GM19043 (cell line): ENCODE measurements around the gene ERP27.

ENCODE experiments used
- ATAC-seq: cut with Tn5 transposase; IDR thresholded peaks from one replicate; pipeline ENCODE4 v1.9.1; 2021; ENCODE audit warnings: low read depth; ENCODE audit not compliant: unreplicated experiment

Gene ERP27

GRCh38 chr12:14942196-14942931 lies 4.0 kb upstream of the ERP27 start:
- no peak for ATAC-seq

DNA sequence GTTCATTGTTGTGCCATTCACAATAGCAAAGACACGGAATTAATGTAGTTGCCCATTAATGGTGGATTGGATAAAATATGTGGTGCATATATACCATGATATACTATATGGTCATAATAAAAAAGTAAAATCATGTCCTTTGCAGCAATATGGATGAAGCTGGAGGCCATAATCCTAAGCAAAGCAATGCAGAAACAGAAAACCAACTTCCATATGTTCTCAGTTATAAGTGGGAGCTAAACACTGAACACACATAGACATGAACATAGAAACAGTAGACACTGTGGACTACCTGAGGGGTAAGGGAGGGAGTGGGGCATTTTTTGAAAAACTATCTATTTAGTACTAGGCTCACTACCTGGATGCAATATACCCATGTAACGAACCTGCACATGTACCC lies 3.0 kb upstream of the ERP27 start:
- ATAC-seq, result no peak

GRCh38 chr12:14937689-14938088 lies 648 bp downstream of the ERP27 start:
- ATAC-seq, result no peak

DNA sequence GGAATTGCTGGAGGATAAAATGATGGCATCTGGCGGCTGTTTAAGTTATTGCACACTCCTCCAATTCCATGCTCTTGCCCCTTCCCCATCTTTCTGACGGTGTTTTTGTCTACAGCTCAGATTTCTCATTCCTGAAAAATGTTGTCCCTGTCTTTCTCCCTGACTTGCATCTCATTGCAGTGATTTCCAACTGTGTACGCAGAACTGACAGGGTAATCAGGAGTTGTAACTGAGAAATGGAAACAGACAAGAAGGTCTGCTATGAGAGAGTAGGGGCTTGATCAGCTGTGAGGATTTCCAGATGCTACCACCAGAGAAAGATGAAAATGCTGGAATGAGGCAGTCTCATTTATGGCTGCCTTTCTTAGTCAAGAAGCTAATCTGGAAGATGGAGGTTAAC lies 1.3 kb downstream of the ERP27 start:
- no peak for ATAC-seq

GRCh38 chr12:14936224-14936861 lies 2.0 kb downstream of the ERP27 start:
- ATAC-seq, result no peak

- no peak for ATAC-seq
Measured at GRCh38 chr12:14935031-14935430, 3.3 kb downstream of the ERP27 start.

DNA sequence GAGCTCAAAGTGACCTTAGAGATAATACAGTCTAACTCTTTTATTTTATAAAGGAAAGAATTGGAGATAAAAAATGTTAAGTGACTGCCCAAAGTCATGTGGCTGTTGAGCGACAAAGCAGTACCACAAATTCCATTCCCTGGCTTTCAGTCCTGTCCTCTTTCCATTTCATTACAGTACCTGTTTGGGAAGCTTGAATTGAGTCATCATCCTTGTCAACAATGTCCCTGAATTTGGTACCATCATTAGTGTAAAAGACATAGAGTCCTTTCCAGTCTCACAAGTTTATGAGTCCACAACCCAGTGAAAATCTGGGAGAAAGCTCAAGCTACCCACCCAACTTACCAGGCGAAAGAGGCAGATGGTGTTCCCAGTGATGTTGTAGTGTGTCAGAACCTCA lies 3.8 kb downstream of the ERP27 start:
- ATAC-seq, result no peak

GRCh38 chr12:14931791-14932560 lies 6.4 kb downstream of the ERP27 start:
- ATAC-seq, result no peak

GRCh38 chr12:14931359-14931758 lies 7.0 kb downstream of the ERP27 start:
- ATAC-seq, result no peak

GRCh38 chr12:14930299-14930698 lies 8.0 kb downstream of the ERP27 start:
- ATAC-seq, result no peak

GRCh38 chr12:14928931-14929330 lies 9.4 kb downstream of the ERP27 start:
- no peak for ATAC-seq

- no peak for ATAC-seq
Measured at GRCh38 chr12:14927267-14927666, 11.1 kb downstream of the ERP27 start.

- no peak for ATAC-seq
Measured at GRCh38 chr12:14924541-14924940, 13.8 kb downstream of the ERP27 start.

- no peak for ATAC-seq
Measured at GRCh38 chr12:14923944-14924343, 14.4 kb downstream of the ERP27 start.

- no peak for ATAC-seq
Measured at GRCh38 chr12:14921218-14921617, 17.1 kb downstream of the ERP27 start.

GRCh38 chr12:14920475-14921126 lies 17.7 kb downstream of the ERP27 start:
- no peak for ATAC-seq

DNA sequence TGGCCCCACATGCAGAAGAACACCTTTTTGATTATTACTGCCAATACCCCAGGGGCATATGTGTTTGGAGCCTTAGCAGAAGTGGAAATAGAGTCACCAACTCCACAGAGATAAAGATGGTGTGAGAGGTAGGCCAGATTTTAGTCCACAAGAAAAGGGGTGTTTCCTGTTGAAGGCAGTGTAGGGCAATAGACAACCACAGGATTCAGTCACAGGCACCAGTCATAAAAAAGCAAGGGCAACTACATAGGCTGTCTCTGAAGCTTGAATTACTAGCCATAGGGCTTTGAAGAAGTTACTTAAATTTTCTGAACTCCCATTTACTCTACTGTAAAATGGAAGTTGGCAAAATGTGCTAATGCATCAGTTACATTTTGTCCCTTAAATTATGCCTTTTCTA lies 18.9 kb downstream of the ERP27 start:
- no peak for ATAC-seq

DNA sequence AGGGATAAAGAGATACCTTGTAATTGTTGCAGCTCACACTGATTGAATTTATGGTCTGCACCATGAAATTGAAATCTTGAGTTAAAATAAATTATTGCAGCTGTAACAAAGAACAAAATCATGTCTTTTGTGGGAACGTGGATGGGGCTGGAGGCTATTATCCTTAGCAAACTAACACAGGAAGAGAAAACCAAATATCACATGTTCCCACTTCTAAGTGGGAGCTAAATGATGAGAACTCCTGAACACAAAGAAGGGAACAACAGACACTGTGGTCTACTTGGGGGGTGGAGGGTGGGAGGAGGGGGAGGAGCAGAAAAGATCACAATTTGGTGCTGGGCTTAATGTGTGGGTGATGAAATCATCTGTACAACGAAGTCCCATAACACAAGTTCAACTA lies 22.6 kb downstream of the ERP27 start:
- no peak for ATAC-seq

DNA sequence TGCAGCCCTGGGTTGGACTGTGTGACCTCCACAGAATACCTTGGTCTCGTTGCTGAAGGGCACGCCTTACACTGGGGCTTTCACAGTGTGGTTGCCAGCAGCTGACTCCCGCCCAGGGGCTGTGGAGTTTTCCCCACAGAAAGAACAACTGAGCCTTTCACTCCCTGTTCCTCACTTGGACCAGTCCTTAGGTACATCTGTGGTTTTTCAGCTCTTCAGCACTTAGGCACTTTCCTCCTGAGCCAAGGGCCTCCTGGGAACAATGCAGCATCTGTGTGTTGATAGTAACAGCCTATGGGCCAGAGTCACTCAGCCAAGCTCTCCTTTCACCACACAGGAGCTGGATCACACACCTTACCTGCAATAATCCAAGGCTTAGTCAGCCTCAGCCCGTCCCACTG lies 25.0 kb downstream of the ERP27 start:
- no peak for ATAC-seq

DNA sequence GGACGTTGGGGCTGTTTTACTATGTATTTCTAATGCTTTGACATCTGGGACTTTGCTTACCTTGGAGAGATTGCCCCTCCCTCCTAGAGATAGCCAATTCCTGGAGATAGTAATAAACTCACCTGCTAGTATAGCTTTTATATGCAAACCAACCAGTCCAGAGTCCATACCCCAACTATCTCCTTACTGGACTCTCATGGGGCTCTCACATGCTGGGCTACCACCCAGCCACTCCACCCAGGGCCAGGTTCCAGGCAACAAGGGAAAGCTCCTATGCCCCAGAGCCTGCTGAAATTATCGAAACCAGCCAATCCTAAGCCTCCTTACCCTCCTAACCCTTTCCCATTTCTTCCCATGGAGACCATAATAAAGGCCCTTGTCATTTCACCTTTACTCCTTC lies 27.2 kb downstream of the ERP27 start:
- ATAC-seq, result no peak
